GM18507 (cell line): Measurements from ENCODE around the gene SRPX2.
A peak's percentile ranks its signal among the peaks of the same experiment; 100 is the strongest.

ENCODE experiments used
- DNase-seq: peaks from one replicate; pipeline ENCODE4 v3.0.0; 2011; ENCODE audit warnings: low read depth; ENCODE audit not compliant: insufficient read length; ENCODE audit errors: extremely low spot score
- FAIRE-seq: peaks from 2 replicates; lab custom pipeline; 2011; peaks lifted over from hg19 to GRCh38; lab: Jason Lieb, UNC

SRPX2 gene

DNA sequence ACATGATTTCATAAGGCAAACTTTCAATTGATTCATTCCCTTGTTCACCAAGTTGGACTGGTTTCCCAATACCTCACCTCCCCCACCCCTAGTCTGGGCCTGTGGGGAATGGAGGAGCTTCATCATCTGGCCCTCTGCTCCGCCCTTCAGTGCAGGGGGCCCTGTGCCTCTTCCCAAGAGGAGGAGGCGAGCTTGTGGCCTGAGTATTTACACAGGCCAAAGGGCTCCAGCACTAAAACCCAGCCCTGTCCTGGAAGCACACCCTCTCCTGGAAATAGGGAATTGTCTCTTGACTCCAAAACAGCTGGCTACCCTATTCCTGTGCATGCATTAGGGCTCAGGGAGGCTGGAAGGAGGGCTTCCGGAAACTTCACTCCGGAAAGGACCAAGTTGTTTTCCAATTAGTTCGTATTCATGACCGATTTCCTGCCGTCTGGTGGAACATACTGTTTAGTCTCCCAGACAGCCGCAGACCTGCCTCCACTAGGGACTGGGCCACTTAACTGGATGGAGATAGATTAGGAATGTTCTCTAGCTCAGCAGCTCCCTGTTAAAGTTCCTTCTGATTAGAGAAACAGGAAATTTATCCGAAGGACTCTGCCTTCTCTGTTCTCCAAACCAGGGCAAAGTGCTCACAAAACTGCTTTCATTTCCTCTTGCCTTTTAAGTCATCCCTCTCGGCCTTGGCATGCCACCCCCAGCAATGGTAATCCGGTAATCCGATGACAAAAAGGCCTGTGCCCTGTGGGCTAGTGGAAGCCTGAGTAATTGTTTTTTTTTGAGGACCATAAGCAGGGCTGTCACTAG lies 5.8 kb downstream of the SRPX2 start:
- FAIRE-seq (no peak), DNase-seq (no peak)

DNA sequence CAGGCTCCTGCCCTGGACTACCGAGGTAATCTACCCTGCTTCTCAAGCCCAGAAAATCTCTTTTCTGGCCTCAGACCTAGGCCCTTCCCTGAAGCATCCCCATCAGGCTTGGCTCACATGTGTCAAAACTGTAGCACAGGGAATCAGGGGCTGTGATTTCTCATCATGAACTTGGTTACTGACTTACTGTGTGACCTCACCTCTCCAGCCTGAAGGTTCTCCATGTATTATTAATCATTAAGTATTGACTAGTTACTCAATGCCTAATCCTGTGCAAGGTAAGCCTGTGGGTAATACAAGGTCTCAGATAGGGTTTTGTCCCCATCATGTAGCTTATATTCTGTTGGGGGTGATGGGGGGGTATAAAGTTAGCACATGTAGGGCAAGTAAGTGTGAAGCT lies 6.8 kb downstream of the SRPX2 start:
- no peak for DNase-seq
- no peak for FAIRE-seq

DNA sequence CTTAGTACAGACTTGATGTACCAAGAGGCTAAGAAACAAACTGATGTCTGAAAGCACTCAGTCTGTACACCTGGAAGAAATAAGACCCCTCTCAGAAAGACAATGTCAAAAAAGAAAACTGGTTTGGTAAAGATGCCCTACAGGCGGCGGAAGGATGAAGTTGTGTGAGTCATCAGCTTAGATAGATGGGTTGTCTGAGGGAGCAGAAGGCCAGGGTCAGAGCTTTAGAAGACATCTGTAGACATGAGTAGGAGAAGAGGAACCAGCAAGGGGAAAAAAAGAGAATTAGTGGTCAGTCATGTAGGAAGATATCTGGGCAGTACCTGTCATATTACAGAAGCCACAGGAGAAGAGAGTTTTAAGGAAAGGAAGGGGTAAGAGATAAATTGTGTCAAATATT lies 8.3 kb downstream of the SRPX2 start:
- FAIRE-seq (no peak), DNase-seq (no peak)

DNA sequence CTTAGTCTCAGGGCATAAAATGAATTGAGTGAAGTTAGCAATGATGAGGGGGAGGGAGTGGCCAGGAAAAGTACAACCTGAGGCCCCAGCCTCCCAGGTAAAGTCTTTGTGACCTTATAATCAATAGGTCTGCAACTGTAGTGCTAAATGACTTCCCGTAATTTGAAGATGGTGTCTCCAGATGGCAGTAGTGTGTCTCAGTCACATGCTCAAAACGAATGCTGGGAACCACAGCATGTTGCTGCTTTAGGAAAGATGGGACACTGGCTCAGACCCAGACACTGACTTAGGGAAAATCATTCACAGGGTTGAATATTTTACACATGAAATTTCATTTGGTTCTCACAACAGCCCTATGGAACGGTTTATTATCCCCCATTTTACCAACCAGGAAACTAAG lies 10.3 kb downstream of the SRPX2 start:
- no peak for DNase-seq
- FAIRE-seq, result no peak

DNA sequence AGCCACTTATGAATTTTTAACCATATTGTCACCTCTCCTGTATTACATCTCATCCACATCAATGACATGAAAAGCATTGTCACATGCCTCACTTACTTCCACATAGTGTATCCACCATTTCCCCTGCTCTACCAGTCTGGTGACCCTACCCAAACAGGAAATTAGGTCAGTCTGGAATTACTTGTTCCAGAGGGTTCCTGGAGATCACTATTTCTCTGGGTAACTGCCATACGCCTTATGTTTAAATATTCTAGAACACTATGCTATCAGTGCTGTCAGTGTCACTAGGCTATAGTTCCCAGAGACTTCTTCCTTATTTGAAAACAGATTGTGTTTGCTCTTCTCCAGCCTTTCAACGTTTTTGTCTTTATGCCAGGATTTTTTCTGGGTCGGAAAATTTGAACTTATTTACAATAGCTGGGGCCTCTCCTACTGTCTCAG lies 15.0 kb downstream of the SRPX2 start:
- DNase-seq, result no peak
- FAIRE-seq, result no peak

DNA sequence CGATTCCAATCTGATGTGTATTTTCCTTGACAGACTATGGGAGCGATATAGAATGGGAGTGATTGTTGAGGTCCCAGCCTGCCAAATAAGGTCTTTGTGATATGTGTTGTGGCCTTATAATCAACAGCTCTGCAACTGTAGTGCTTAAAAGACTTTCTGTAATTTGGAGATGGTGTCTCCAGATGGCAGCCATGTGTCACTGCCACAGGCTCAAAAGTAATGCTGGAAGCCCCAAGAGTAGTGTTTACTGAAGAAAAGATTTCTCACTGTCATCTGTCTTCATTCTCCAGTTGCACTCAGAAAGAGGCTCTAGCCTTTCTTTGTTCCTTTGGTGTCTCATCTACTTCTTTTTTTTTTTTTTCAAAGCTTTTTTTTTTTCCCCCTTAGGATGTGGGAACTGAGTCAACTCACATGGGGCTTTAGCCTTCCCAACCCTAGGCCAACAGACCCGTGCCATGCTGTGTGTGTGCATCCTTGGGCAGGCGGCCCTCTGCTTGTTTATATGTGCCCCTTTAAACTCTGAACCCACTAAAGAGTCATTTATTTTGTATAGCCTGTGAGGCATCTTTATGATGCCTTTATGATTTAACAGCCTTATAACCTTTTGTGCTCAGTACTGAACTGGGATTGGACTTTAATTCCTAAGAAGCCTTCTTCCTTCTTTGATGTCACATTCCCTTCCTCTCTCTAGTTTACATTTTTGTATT lies 15.6 kb downstream of the SRPX2 start:
- FAIRE-seq (no peak), DNase-seq (no peak)

DNA sequence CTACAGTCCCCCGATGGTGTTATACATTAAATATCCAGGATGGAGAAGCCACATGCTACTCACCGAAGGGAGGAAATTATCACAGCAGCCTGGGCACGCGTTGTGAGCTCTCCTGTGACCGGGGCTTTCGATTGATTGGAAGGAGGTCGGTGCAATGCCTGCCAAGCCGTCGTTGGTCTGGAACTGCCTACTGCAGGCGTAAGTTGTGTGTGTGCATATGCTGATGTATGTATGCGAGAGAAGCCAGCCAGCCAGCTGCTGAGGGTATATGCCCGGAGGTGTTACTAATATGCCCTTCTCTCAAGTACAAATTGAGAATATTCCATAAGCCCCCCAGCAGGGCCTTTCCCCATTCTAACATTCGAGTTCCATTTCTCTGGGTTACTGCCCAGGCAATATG lies 18.2 kb downstream of the SRPX2 start:
- no peak for DNase-seq
- no peak for FAIRE-seq

DNA sequence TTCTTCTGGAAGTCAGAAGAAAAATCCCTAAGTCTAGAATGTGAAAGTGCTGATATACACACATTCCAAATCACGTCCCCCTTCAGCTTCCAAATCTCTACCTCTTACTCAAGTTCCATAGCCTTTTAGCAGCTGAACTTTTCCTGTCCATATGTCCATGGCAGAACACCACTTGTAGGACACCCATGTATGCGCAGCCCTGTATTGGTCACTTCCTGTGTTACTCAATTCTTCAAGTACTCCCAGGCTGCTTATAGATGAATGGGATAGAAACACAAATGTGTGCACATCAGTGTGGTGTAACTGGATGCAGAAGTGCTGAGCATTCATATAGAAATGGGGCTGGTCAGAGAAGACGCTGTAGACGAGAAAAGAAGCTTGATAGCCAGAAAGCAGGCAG lies 18.8 kb downstream of the SRPX2 start:
- no peak for FAIRE-seq
- no peak for DNase-seq

DNA sequence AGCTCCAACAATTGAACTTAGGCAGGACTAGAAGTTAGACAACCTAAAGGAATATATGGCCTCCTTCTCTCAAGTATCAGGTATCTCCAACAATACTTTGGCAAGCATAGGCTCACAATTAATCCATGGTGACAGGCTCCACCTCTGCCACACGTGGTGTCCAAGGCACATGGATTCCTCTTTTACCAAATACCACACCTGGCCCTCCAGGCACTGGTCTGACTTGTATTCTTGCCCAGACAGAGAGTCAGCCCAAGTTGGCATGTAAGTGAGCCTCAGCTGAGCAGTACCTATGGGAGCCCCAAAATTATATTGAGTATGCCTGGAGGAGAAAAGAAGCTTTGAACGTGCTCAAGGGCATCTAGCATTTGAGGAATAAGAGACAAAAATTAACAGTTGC lies 19.6 kb downstream of the SRPX2 start:
- FAIRE-seq (no peak), DNase-seq (no peak)

DNA sequence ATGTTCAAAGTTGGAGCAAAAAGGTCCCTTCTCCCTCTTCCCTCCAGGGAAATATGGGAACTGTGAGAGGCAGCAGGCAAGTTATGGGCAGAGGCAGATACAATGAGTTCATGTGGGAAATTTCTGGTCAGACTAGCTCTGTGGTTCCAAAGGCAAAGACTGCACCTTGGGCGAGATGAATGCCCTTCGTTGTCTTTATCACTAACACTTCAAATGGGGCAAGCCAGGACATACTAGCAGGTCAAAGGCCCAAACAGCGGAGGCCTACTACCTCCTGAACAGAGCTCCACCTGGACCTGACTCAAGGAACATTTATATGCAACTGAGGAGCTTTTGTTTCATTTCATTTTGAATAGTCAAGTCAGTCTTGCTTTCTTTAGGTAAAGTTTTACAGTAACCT lies 29.0 kb downstream of the SRPX2 start:
- FAIRE-seq (no peak), DNase-seq (no peak)

DNA sequence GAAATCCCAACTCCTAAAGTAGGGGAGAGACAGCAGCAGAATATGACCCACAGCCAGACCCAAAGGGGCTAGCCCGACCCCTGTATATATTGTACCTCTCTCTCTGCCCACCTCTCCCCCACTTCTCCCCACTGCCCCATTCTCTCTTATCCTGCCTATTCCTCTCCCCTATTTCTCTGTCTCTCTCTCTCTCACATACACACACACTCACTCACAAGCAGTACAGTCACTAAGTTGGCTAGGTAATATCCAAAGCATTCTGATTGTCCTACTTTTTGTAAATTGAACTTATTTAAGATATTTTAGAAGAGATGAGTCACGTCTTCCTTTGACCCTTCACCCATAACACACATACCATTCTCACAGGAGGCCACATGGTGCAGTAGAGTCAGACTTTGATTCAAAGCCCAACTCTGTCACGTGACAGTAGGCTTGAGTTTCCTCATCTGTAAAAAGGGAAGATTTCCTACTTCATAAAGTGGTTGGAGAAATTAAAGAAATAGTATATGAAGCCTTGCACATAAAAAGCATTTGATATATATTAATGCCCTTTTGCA lies 29.5 kb downstream of the SRPX2 start:
- DNase-seq (no peak), FAIRE-seq (no peak)

DNA sequence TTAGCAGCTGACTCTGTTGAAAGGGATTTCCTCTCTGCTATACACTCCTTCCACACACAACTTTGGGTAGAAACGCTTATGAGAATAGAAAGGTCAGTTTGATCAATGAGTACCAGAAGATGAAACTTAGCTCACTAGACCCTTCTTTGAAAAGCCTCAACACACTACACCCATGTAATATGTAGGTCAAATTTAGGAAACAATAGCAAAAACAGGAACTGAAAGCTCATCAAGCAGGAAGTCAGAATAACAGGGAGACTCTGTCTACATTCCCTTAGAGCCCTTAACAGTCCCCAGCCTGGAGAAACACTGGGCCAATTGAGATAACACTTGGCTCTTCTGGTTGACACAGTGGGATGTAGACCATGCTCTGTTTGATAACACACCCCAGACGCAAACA lies 30.7 kb downstream of the SRPX2 start:
- no peak for FAIRE-seq

DNA sequence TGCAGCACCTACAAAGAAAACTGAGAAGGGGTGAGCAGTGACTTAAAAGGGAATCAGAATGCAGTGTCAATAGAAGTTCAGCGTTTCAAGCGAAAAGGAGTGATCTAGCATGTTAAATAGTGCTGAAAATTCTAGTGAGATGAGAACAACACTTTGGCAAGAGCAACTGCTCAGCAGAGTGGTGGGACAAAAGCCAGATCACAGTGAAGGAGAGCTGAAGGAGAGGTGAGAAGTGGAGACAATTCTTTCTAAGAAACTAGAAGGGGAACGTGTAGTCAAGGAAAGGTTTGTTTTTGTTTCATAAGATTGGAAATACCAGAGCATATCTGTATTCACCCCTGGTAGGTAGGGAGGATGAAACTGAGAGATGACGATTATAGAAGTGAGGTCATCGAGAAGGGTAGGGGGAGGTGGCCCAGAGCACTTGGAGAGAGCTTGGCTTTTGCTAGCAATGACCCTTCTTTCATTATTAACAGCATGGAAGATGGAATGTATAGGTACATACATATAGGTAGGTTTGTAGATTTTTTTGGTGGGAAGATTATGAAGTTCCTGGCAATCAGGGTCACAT lies 33.7 kb downstream of the SRPX2 start:
- no peak for DNase-seq
- FAIRE-seq, result no peak

More for the DNA sequence above, 30.7 kb downstream of the SRPX2 start:
- no peak for DNase-seq

DNA sequence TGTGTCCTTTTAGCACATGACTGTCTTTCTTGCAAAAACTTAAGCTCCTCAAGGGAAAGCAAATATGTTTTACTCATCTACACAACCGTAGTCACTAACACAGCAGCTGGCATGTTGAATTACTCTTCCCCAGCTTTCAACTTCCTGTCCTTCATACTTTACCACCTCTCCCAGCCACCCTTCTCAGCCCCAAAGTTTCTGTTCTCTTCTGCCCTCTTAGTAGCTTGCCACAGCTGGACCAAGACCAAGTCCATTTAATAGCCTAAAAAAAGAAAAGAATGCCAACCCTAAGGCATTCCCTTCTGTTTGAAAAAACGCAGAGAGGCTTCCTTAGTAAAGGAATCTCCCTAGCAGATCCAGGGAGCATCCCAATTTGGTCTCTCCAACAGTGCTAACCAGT lies 36.8 kb downstream of the SRPX2 start:
- DNase-seq (no peak), FAIRE-seq (no peak)

DNA sequence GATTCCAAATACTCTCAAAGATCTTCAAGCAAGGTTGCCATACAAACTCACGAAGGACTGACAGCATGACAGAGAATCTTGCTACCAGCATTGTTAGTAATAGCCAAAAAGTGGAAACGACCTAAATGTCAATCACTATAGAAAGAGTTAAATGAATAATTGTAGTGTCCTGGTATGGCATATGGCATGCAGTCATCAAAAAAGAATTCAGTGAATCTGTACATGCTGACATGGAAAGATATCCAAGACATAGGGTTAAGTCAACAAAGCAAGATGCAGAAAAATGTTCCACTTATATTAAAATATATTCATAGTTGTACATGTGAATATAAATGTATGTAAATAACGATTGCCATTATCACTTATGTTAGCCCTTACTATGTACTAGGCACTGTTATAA lies 37.6 kb downstream of the SRPX2 start:
- DNase-seq (no peak), FAIRE-seq (no peak)

DNA sequence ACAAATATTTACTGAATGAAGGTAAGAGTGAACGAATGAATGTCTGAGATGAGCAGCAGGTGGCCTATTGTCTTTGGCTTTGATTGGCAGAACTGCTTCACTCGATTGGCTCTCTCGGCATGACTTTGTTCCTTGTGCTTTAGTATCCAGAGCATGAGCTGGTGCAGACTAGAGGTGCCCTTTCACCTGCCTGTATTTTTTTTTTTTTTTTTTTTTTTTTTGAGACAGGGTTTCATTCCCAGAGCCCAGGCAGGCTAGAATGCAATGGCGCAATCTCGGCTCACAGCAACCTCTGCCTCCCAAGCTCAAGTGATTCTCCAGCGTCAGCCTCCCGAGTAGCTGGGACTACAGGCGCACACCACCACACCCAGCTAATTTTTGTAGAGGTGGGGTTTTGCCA lies 38.9 kb downstream of the SRPX2 start:
- FAIRE-seq (no peak), DNase-seq (no peak)

DNA sequence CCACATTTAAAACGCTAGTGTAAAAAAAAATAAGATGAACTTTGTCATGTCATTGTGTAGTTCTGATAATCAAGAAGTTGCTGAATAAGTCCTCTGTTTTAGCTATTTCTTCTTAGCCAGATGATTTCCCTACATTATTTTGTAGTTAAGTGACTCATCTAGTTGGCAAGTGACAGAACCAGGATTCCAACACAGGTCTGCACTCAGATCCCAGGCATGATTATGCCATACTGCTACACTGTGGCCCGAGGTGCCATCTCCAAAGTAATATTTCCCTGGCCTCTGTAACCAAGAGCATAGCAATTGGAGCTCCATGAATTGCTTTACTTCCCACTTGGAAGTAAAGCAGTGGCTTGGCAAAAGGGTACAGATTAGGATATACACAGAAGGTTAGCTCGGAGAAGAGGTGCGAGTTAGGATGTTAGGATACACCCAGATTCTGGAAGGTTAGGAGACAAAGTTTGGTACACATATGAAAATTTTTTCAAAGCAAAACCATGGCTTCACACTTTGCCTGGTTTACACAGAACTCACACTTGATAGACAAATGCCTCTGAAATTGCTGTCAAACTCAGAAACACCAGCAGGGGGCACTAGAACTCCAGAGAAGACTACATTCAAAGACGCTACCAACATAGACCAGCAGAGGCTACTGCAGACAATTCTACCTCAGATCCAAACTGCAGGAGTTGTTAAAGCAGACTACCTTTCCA lies 41.4 kb downstream of the SRPX2 start:
- peak; percentile 28 for DNase-seq
- peak; percentile 89 for FAIRE-seq

DNA sequence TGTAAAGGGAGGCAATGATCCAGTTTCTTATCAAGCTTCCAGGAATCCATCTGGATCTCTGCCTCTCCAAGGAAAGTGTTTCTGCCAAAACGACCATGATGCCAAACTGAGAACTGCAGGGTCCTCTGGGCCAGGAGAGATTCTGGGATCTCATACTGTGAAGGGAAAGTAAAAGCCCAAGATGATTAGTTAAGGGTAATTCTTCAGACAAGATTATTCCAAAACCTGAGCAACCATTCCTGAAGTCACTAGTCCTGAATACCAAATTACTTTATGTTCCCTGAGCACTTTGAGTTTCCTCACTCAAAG lies 42.0 kb downstream of the SRPX2 start:
- DNase-seq (no peak), FAIRE-seq (no peak)

DNA sequence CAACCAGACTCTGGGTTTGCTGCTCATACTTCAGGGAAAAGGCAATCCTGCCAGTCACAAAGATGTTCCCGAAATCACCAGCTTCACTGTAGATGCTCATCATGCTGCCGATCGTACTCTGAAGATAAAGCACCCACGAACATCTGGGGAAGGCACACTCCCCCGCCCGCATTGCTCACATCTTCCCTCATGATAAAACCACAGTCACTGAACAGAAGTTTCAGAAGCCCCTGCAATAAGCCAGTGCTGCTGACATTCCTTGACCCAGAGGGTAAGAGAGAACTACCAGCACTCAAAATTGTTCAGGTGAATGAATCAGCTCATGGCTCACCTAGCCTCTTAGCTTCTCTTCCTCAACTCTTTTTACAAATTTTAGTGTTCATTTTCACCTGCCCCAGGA lies 43.1 kb downstream of the SRPX2 start:
- FAIRE-seq (no peak), DNase-seq (no peak)

DNA sequence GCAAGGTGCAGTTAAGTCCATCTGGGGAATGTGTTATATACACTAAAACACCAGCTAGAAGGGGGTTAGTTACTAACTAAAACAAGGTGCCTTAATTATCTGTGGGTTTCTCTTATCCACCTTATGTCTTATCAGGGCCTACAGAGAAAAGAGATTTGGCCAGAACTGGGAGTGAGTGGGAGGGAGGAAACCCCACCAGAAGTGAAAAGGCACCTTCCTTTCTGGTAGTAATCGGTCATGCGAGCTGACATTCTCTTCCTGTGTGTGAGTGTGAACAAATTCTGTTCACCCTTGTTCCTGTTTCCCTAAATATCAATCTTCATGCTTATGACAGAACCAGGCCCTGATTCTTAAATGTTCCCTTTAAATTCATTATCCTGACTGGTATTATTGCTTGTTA lies 43.5 kb downstream of the SRPX2 start:
- FAIRE-seq, result peak; percentile 96
- DNase-seq, result no peak
